Neural progenitor cell (in vitro differentiated cells): Measurements from ENCODE around the gene CD200R1L. TPM values are rescaled to one million over a fixed set of nuclear protein-coding genes. Genes with fewer than 3 reads are reported as not detected.

Experiments used
- DNase-seq: peaks from one replicate; pipeline ENCODE4 v3.0.0-alpha.2; 2016; ENCODE audit warnings: low spot score
- H2AFZ ChIP-seq: fragments of 200-600 bp; sonication (generic); replicated peaks from 2 replicates; pipeline ENCODE4 v1.6.1; 2016; ENCODE audit warnings: antibody characterized with exemption
- H3F3A ChIP-seq: fragments of 200-600 bp; sonication (generic); 2 replicates; pipeline ENCODE4 v1.6.1; 2016; ENCODE audit warnings: antibody characterized with exemption, low read depth
- H3K27ac ChIP-seq: fragments of 200-600 bp; sonication (generic); 2 replicates; pipeline ENCODE4 v1.5.1; 2016; ENCODE audit warnings: mild to moderate bottlenecking
- H3K27me3 ChIP-seq: fragments of 200-600 bp; sonication (generic); 2 replicates; pipeline ENCODE4 v1.6.1; 2016; ENCODE audit warnings: mild to moderate bottlenecking, moderate library complexity
- H3K36me3 ChIP-seq: fragments of 200-600 bp; sonication (generic); 2 replicates; pipeline ENCODE4 v1.5.1; 2016
- H3K4me1 ChIP-seq: fragments of 200-600 bp; sonication (generic); 2 replicates; pipeline ENCODE4 v1.6.1; 2016; ENCODE audit warnings: mixed run types
- H3K4me2 ChIP-seq: fragments of 200-600 bp; sonication (generic); 2 replicates; pipeline ENCODE4 v1.6.1; 2016
- H3K4me3 ChIP-seq: fragments of 200-600 bp; sonication (generic); 2 replicates; pipeline ENCODE4 v1.5.1; 2016
- H3K79me2 ChIP-seq: fragments of 200-600 bp; sonication (generic); 2 replicates; pipeline ENCODE4 v1.6.1; 2016; ENCODE audit warnings: low read depth
- H3K9ac ChIP-seq: fragments of 200-600 bp; sonication (generic); 2 replicates; pipeline ENCODE4 v1.6.1; 2016
- H3K9me3 ChIP-seq: fragments of 200-600 bp; sonication (generic); 2 replicates; pipeline ENCODE4 v1.5.1; 2016; ENCODE audit warnings: low read depth
- H4K20me1 ChIP-seq: fragments of 200-600 bp; sonication (generic); 2 replicates; pipeline ENCODE4 v1.6.1; 2016; ENCODE audit warnings: low read depth
- H3K27ac Mint-ChIP-seq: 3 replicates; pipeline ENCODE4 v1.8.0; 2021; ENCODE audit warnings: mixed read lengths
- H3K27me3 Mint-ChIP-seq: 2 replicates; pipeline ENCODE4 v1.8.0; 2022; ENCODE audit warnings: low read depth, mild to moderate bottlenecking, inconsistent platforms, moderate library complexity, mixed read lengths; ENCODE audit not compliant: insufficient read depth
- H3K36me3 Mint-ChIP-seq: 3 replicates; pipeline ENCODE4 v1.8.0; 2021; ENCODE audit warnings: mixed read lengths
- H3K4me1 Mint-ChIP-seq: 3 replicates; pipeline ENCODE4 v1.8.0; 2021; ENCODE audit warnings: mixed read lengths
- H3K4me3 Mint-ChIP-seq: 3 replicates; pipeline ENCODE4 v1.8.0; 2021; ENCODE audit warnings: mild to moderate bottlenecking, moderate library complexity, mixed read lengths
- H3K9me3 Mint-ChIP-seq: 3 replicates; pipeline ENCODE4 v1.8.0; 2020; ENCODE audit warnings: mixed read lengths
- CTCF ChIP-seq: fragments of 200-600 bp; sonication (generic); IDR thresholded peaks from 2 replicates; pipeline ENCODE4 v1.5.1; 2017; ENCODE audit warnings: antibody characterized with exemption, mild to moderate bottlenecking
- EZH2 ChIP-seq: fragments of 200-600 bp; sonication (generic); IDR thresholded peaks from 2 replicates; pipeline ENCODE4 v1.6.1; 2017; ENCODE audit warnings: antibody characterized with exemption, mild to moderate bottlenecking, moderate library complexity
- EZH2phosphoT487 ChIP-seq: fragments of 200-600 bp; sonication (generic); IDR thresholded peaks from 2 replicates; pipeline ENCODE4 v1.6.1; 2017; ENCODE audit warnings: antibody characterized with exemption
- total RNA-seq: library from RNA; depleted of rRNA; stranded (reverse); fragments of >200 nt; gene quantifications from 2 replicates; pipeline ENCODE4 v1.2.3, GENCODE V29; 2015; ENCODE audit warnings: low replicate concordance

CD200R1L gene
- total RNA-seq, 1 donor from 2014 or later: not detected

- Histone ChIP-seq H3K4me1 (peaks cover 14% of the 10 kb centered on the region), H3F3A (no peaks in the 10 kb centered on the region), H2AFZ (no peak overlapping the region), H3K27me3 (no peaks in the 10 kb centered on the region), H3K36me3 (no peaks in the 10 kb centered on the region), H3K9ac (no peak overlapping the region), H3K4me2 (no peak overlapping the region), H3K27ac (no peak overlapping the region), H4K20me1 (no peaks in the 10 kb centered on the region), H3K79me2 (no peaks in the 10 kb centered on the region), H3K4me3 (no peak overlapping the region), H3K9me3 (no peaks in the 10 kb centered on the region)
- no peak for TF ChIP-seq EZH2phosphoT487
- no peak for TF ChIP-seq EZH2
- TF ChIP-seq CTCF: no peak
- Mint-ChIP-seq H3K9me3 (peaks cover 10% of the 10 kb centered on the region), H3K36me3 (no peaks in the 10 kb centered on the region), H3K4me1 (peaks cover 2% of the 10 kb centered on the region), H3K4me3 (no peak overlapping the region), H3K27me3 (no peaks in the 10 kb centered on the region), H3K27ac (no peak overlapping the region)
- DNase-seq: no peak
Measured at GRCh38 chr3:112789787-112790186, 56.9 kb downstream of the CD200R1L start.

- Histone ChIP-seq H3K36me3 (no peaks in the 10 kb centered on the region), H4K20me1 (no peaks in the 10 kb centered on the region), H3K4me1 (no peaks in the 10 kb centered on the region), H2AFZ (no peak overlapping the region), H3K4me3 (no peak overlapping the region), H3F3A (no peaks in the 10 kb centered on the region), H3K27ac (no peak overlapping the region), H3K9me3 (no peaks in the 10 kb centered on the region), H3K79me2 (no peaks in the 10 kb centered on the region), H3K4me2 (no peak overlapping the region), H3K27me3 (no peaks in the 10 kb centered on the region), H3K9ac (no peak overlapping the region)
- H3K27ac Mint-ChIP-seq: no peak overlapping the region
- peaks cover 2% of the 10 kb centered on the region for H3K4me1 Mint-ChIP-seq
- no peak for DNase-seq
- peaks cover 10% of the 10 kb centered on the region for H3K9me3 Mint-ChIP-seq
- no peaks in the 10 kb centered on the region for H3K36me3 Mint-ChIP-seq
- no peak for TF ChIP-seq CTCF
- TF ChIP-seq EZH2: no peak
- no peak overlapping the region for H3K4me3 Mint-ChIP-seq
- H3K27me3 Mint-ChIP-seq: no peaks in the 10 kb centered on the region
Measured at GRCh38 chr3:112786881-112787579, 59.6 kb downstream of the CD200R1L start.

- H3K36me3 ChIP-seq: no peaks in the 10 kb centered on the region
- TF ChIP-seq EZH2 (no peak), EZH2phosphoT487 (no peak), CTCF (no peak)
- no peak for DNase-seq
- H4K20me1 ChIP-seq: no peaks in the 10 kb centered on the region
- no peaks in the 10 kb centered on the region for H3K36me3 Mint-ChIP-seq
- H3K9ac ChIP-seq: no peak overlapping the region
- no peaks in the 10 kb centered on the region for H3K4me1 ChIP-seq
- H2AFZ ChIP-seq: no peak overlapping the region
- no peak overlapping the region for H3K4me2 ChIP-seq
- peaks cover 2% of the 10 kb centered on the region for H3K4me1 Mint-ChIP-seq
- H3K27me3 ChIP-seq: no peaks in the 10 kb centered on the region
- no peaks in the 10 kb centered on the region for H3K27me3 Mint-ChIP-seq
- no peak overlapping the region for H3K4me3 Mint-ChIP-seq
- peaks cover 10% of the 10 kb centered on the region for H3K9me3 Mint-ChIP-seq
- H3K79me2 ChIP-seq: no peaks in the 10 kb centered on the region
- no peaks in the 10 kb centered on the region for H3K9me3 ChIP-seq
- no peak overlapping the region for H3K27ac Mint-ChIP-seq
- no peaks in the 10 kb centered on the region for H3F3A ChIP-seq
- no peak overlapping the region for H3K27ac ChIP-seq
- no peak overlapping the region for H3K4me3 ChIP-seq
Measured at GRCh38 chr3:112786002-112786590, 60.6 kb downstream of the CD200R1L start.
